ENCODE results near the gene TMEM221.

GRCh38 chr19:17389957-17390664 lies 58.4 kb downstream of the TMEM221 start:
- TF ChIP-seq CTCF (conservative IDR thresholded peaks at IDR 0.05; ENCODE audit: low read length), result no peak
- no peak for TF ChIP-seq EZH2phosphoT487 (IDR thresholded peaks at IDR 0.05; ENCODE audit: borderline replicate concordance)
